Adrenal gland (tissue), 12 donors: ENCODE results near the gene FCF1. TPM values are rescaled to one million over a fixed set of nuclear protein-coding genes. Genes with fewer than 3 reads are reported as not detected.

ENCODE experiments used
- DNase-seq, 7 donors: peaks; one replicate each; pipeline ENCODE4 v3.0.0-alpha.2; 2019 to 2020
- H3K27ac ChIP-seq, 5 donors: fragments of 200-600 bp; sonication (generic) in 4 of 5; 1 replicate in 3 of 5; 2 replicates in 2 of 5; pipeline versions ENCODE4 v1.5.1 to v1.8.0; 2016 to 2020; ENCODE audit warnings: mild to moderate bottlenecking in 1 of 5
- H3K27me3 ChIP-seq: fragments of 200-600 bp; 2 replicates; pipeline ENCODE4 v1.8.0; 2021
- H3K36me3 ChIP-seq, 2 donors: fragments of 200-600 bp; replicated peaks in 1 of 2; 1 replicate in 1 of 2; 2 replicates in 1 of 2; pipeline versions ENCODE4 v1.5.1 to v1.8.0; 2018 to 2022
- H3K4me1 ChIP-seq, 2 donors: fragments of 200-600 bp; replicated peaks in 1 of 2; 1 replicate in 1 of 2; 2 replicates in 1 of 2; pipeline versions ENCODE4 v1.5.1 to v1.8.0; 2018 to 2021
- H3K4me3 ChIP-seq, 4 donors: fragments of 200-600 bp; sonication (generic) in 3 of 4; one replicate each; pipeline ENCODE4 v1.5.1; 2016 to 2018
- H3K9me3 ChIP-seq, 3 donors: fragments of 200-600 bp; sonication (generic) in 1 of 3; replicated peaks in 1 of 3; 1 replicate in 2 of 3; 2 replicates in 1 of 3; pipeline versions ENCODE4 v1.5.1 to v1.8.0; 2016 to 2021
- POLR2A ChIP-seq, 2 donors: fragments of 450-650 bp; IDR thresholded peaks; one replicate each; pipeline ENCODE4 v1.6.1; 2017; ENCODE audit warnings: antibody characterized with exemption in 2 of 2, mild to moderate bottlenecking in 2 of 2, moderate library complexity in 1 of 2
- WGBS, 4 donors: extraction: QIAGEN DNeasy Blood & Tissue Kit in 2 of 4; methylation state at CpG; one replicate each; pipeline versions ENCODE4 v1.1.5 to v1.1.7; 2013 to 2017; 5-methylcytosine and 5-hydroxymethylcytosine counted together
- intact Hi-C, 2 donors: fragments of 100-400 bp; cut with DNase I; formaldehyde crosslinking; loops; one replicate each; pipeline versions ENCODE4 v1.14.1 to v1.15.0; 2022 to 2023
- polyA plus RNA-seq, 3 donors: library from polyadenylated mRNA; stranded (reverse); fragments of 200-250 nt in 2 of 3; fragments of 350-450 nt in 1 of 3; fragmentation: Illumina TruSeq in 1 of 3; extraction: RNeasy Lipid Tissue Mini Kit (QIAGEN cat#74804) in 1 of 3; gene quantifications; one replicate each; pipeline ENCODE4 v1.2.3, GENCODE V29; 2013 to 2014
- total RNA-seq, 9 donors: library from RNA; depleted of rRNA in 4 of 9; stranded (reverse); fragments of >200 nt in 4 of 9; fragments of 120-200 nt in 1 of 9; fragmentation: NEBNext Ultra II Directional in 1 of 9; extraction: Animal tissue kit (Norgen Biotek cat#: 25700) in 1 of 9; gene quantifications; one replicate each; pipeline versions ENCODE4 v1.1.0 to v1.2.4, GENCODE V29; 2013 to 2023
- TF ChIP-seq, protein P1 (sequence below), 6 experiments: fragments of 450-650 bp in 4 of 6; fragments of 200-600 bp in 2 of 6; sonication (generic) in 1 of 6; IDR thresholded peaks; 1 replicate in 5 of 6; 2 replicates in 1 of 6; pipeline versions ENCODE4 v1.5.1 to v1.8.0; 2016 to 2021; ENCODE audit warnings: antibody characterized with exemption in 6 of 6, mild to moderate bottlenecking in 2 of 6, moderate library complexity in 1 of 6
- donor health status: healthy with polysubstance abuse.
- donor health status: Bipolar disorder and iron deficiency.
- donor health status: DM: yes; HTN: yes; CAD: no.
- donor health status: DM: no; HTN: no; CAD: no.
- donor health status: DM: no; HTN: no; CAD: no.
- donor health status: DM: yes; HTN: yes; CAD: no.

Gene FCF1
- total and polyA plus RNA-seq, 12 donors, result 2.9 to 61.4 (median 35.3) TPM

GRCh38 chr14:74762917-74763802 lies 50.2 kb downstream of the FCF1 start, which contains the start of gene YLPM1:
YLPM1 (plus strand) TSS chr14:74763316; CDS start chr14:74763490, 174 bp downstream.
- peak; percentile 91 to 96 (median 94) for DNase-seq
- intact Hi-C loops, result no loop called here
- TF ChIP-seq, protein P1, sequence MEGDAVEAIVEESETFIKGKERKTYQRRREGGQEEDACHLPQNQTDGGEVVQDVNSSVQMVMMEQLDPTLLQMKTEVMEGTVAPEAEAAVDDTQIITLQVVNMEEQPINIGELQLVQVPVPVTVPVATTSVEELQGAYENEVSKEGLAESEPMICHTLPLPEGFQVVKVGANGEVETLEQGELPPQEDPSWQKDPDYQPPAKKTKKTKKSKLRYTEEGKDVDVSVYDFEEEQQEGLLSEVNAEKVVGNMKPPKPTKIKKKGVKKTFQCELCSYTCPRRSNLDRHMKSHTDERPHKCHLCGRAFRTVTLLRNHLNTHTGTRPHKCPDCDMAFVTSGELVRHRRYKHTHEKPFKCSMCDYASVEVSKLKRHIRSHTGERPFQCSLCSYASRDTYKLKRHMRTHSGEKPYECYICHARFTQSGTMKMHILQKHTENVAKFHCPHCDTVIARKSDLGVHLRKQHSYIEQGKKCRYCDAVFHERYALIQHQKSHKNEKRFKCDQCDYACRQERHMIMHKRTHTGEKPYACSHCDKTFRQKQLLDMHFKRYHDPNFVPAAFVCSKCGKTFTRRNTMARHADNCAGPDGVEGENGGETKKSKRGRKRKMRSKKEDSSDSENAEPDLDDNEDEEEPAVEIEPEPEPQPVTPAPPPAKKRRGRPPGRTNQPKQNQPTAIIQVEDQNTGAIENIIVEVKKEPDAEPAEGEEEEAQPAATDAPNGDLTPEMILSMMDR (IDR thresholded peaks at IDR 0.05), result peak in 4 of 6 experiments; percentile 36 to 48 (median 40)
- peak; percentile 80 to 87 for TF ChIP-seq POLR2A (IDR thresholded peaks at IDR 0.05)
- H3K4me1 ChIP-seq, result peaks cover 18 to 39% of the 10 kb centered on the region in 2 donors
- no peaks in the 10 kb centered on the region for H3K9me3 ChIP-seq
- H3K27me3 ChIP-seq, result no peaks in the 10 kb centered on the region
- peak within 1 kb of the TSS in 4 of 5 donors; percentile 84 to 89 (median 88) for H3K27ac ChIP-seq
- H3K36me3 ChIP-seq, result no peaks in the 10 kb centered on the region
- peak within 1 kb of the TSS; percentile 54 to 96 (median 96) for H3K4me3 ChIP-seq
- 0 to 1% (median 1%) methylated on average over 25 to 76 of the region's 76 CpGs for WGBS, 4 donors

GRCh38 chr14:74763803-74764531 lies 51.0 kb downstream of the FCF1 start:
- H3K9me3 ChIP-seq, result no peaks in the 10 kb centered on the region
- peak overlapping the region in 4 of 5 donors; percentile 84 to 89 (median 88) for H3K27ac ChIP-seq
- no peaks in the 10 kb centered on the region for H3K27me3 ChIP-seq
- no peaks in the 10 kb centered on the region for H3K36me3 ChIP-seq
- TF ChIP-seq, protein P1 (IDR thresholded peaks at IDR 0.05), result no peak
- TF ChIP-seq POLR2A (IDR thresholded peaks at IDR 0.05), result no peak
- H3K4me3 ChIP-seq, result peak overlapping the region; percentile 54 to 96 (median 96)
- DNase-seq, result peak in 6 of 7 donors; percentile 17 to 29 (median 24)
- intact Hi-C loops, result no loop called here
- 2 to 3% (median 2%) methylated on average over 12 to 19 of the region's 19 CpGs for WGBS, 4 donors
- peaks cover 18 to 46% of the 10 kb centered on the region in 2 donors for H3K4me1 ChIP-seq

DNA sequence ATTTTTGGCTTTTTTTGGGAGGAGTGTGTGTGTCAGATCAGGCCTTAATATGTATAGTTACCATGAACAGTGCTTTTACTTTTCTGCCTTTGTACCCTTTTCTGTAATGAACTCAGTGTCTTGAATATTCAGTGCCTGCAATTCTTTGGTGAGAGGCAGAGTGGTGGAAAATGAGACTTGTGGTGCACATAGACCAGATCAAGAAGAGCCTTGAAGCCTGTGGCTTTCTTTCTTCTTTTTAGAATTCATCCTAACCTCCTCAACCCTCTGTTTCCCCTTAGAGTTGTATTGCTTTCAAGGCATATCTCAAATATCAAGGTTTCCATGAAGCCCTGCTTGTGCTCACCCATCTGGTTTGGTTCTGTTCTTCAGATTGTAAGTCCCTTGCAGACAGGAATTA lies 52.8 kb downstream of the FCF1 start:
- Histone ChIP-seq H3K27me3 (no peaks in the 10 kb centered on the region), H3K9me3 (no peaks in the 10 kb centered on the region), H3K36me3 (no peaks in the 10 kb centered on the region), H3K27ac (no peak overlapping the region), H3K4me1 (peaks cover 18 to 46% of the 10 kb centered on the region in 2 donors), H3K4me3 (peak overlapping the region in 1 of 4 donors; percentile 96)
- no peak for DNase-seq
- TF ChIP-seq, protein P1 (IDR thresholded peaks at IDR 0.05), result no peak
- TF ChIP-seq POLR2A (IDR thresholded peaks at IDR 0.05), result no peak
- intact Hi-C loops, result no loop called here

GRCh38 chr14:74771399-74771798 lies 58.5 kb downstream of the FCF1 start:
- DNase-seq, result peak in 3 of 7 donors; percentile 23 to 58 (median 38)
- TF ChIP-seq, protein P1 (IDR thresholded peaks at IDR 0.05), result no peak
- no peak for TF ChIP-seq POLR2A (IDR thresholded peaks at IDR 0.05)
- Histone ChIP-seq H3K27me3 (no peaks in the 10 kb centered on the region), H3K36me3 (no peaks in the 10 kb centered on the region), H3K27ac (no peak overlapping the region), H3K9me3 (no peaks in the 10 kb centered on the region), H3K4me3 (no peak overlapping the region), H3K4me1 (peaks cover 0 to 30% of the 10 kb centered on the region in 2 donors)
- intact Hi-C loops, result no loop called here
- WGBS, 4 donors, result 38 to 50% (median 43%) methylated on average over 5 of the region's 5 CpGs
